H1 (cell line): Measurements from ENCODE around the gene ARL10. TPM values are rescaled to one million over a fixed set of nuclear protein-coding genes. Genes with fewer than 3 reads are reported as not detected.

Experiments used
- CTCF ChIA-PET: fragments of 300-600 bp; sonication (Branson Sonifier 250); formaldehyde crosslinking; loops from one replicate; lab custom pipeline; 2021; ENCODE audit not compliant: partially characterized antibody; lab: Charles Lee
- POLR2A ChIA-PET: fragments of 300-600 bp; sonication (Branson Sonifier 250); formaldehyde crosslinking; loops from one replicate; lab custom pipeline; 2021; ENCODE audit warnings: inconsistent platforms; ENCODE audit not compliant: partially characterized antibody; lab: Charles Lee
- DNase-seq, 2 experiments: peaks; one replicate each; pipeline versions ENCODE4 v3.0.0 to v3.0.0-alpha.2; 2010 to 2022; ENCODE audit warnings: low spot score in 2 of 2, low read depth in 1 of 2, mixed read lengths in 1 of 2
- FAIRE-seq: peaks from 2 replicates; lab custom pipeline; 2011; peaks lifted over from hg19 to GRCh38; lab: Jason Lieb, UNC
- H2AFZ ChIP-seq: 2 replicates; pipeline ENCODE4 v1.8.1; 2012; ENCODE audit warnings: low read length, inconsistent platforms
- H2AK5ac ChIP-seq: 2 replicates; pipeline ENCODE4 v1.6.1; 2013; ENCODE audit warnings: low read depth, low read length
- H2BK120ac ChIP-seq: replicated peaks from 2 replicates; pipeline ENCODE3; 2013; ENCODE audit warnings: low read depth, low read length, inconsistent platforms
- H2BK12ac ChIP-seq: 2 replicates; pipeline ENCODE4 v1.6.1; 2013; ENCODE audit warnings: low read depth, low read length
- H2BK15ac ChIP-seq: 2 replicates; pipeline ENCODE4 v1.6.1; 2013; ENCODE audit warnings: low read length
- H2BK20ac ChIP-seq: 2 replicates; pipeline ENCODE4 v1.6.1; 2013; ENCODE audit warnings: low read length
- H2BK5ac ChIP-seq: 2 replicates; pipeline ENCODE4 v1.6.1; 2013; ENCODE audit warnings: low read depth, low read length
- H3K14ac ChIP-seq: 2 replicates; pipeline ENCODE4 v1.6.1; 2013; ENCODE audit warnings: inconsistent platforms; ENCODE audit not compliant: insufficient read length
- H3K18ac ChIP-seq: 2 replicates; pipeline ENCODE4 v1.6.1; 2013; ENCODE audit warnings: low read length; ENCODE audit errors: extremely low read depth
- H3K23ac ChIP-seq: 2 replicates; pipeline ENCODE4 v1.6.1; 2013; ENCODE audit warnings: inconsistent platforms; ENCODE audit not compliant: insufficient read length
- H3K23me2 ChIP-seq: 2 replicates; pipeline ENCODE4 v1.6.1; 2013; ENCODE audit warnings: low read depth, low read length
- H3K27ac ChIP-seq: 2 replicates; pipeline ENCODE4 v1.6.1; 2011; ENCODE audit warnings: low read depth, low read length, inconsistent platforms
- H3K27me3 ChIP-seq, 4 experiments: replicated peaks in 1 of 4; 1 replicate in 1 of 4; 2 replicates in 3 of 4; pipeline versions ENCODE4 v1.6.1 to v1.8.1; 2011 to 2013; ENCODE audit warnings: low read length in 3 of 4, mild to moderate bottlenecking in 3 of 4, inconsistent platforms in 2 of 4, mixed read lengths in 2 of 4, moderate library complexity in 1 of 4; ENCODE audit not compliant: control insufficient read depth in 3 of 4, insufficient read depth in 3 of 4; ENCODE audit errors: extremely low read depth in 1 of 4
- H3K36me3 ChIP-seq, 4 experiments: 2 replicates each; pipeline versions ENCODE4 v1.6.1 to v1.8.1; 2011 to 2013; ENCODE audit warnings: mild to moderate bottlenecking in 4 of 4, low read length in 3 of 4, moderate library complexity in 2 of 4, control low read depth in 1 of 4, inconsistent platforms in 1 of 4; ENCODE audit not compliant: insufficient read depth in 4 of 4, control insufficient read depth in 2 of 4
- H3K4ac ChIP-seq: replicated peaks from 2 replicates; pipeline ENCODE3; 2013; ENCODE audit warnings: low read length, low read depth, mixed read lengths, inconsistent platforms; ENCODE audit not compliant: insufficient read length
- H3K4me1 ChIP-seq, 4 experiments: replicated peaks in 1 of 4; 1 replicate in 1 of 4; 2 replicates in 3 of 4; pipeline versions ENCODE4 v1.6.1 to v1.8.1; 2011 to 2013; ENCODE audit warnings: low read length in 3 of 4, inconsistent platforms in 2 of 4, mixed read lengths in 1 of 4; ENCODE audit not compliant: insufficient read depth in 4 of 4, control insufficient read depth in 3 of 4
- H3K4me2 ChIP-seq, 2 experiments: 2 replicates each; pipeline versions ENCODE4 v1.6.1 to v1.8.1; 2011 to 2013; ENCODE audit warnings: low read depth in 2 of 2, low read length in 2 of 2, control low read depth in 1 of 2, inconsistent platforms in 1 of 2, mild to moderate bottlenecking in 1 of 2; ENCODE audit not compliant: insufficient read depth in 1 of 2
- H3K4me3 ChIP-seq, 4 experiments: fragments of 200-600, 300-600 bp in 1 of 4; sonication (generic), shearing (Covaris generic), sonication (Bioruptor Twin) in 1 of 4; 2 replicates each; pipeline versions ENCODE4 v1.5.1 to v1.8.1; 2011 to 2016; ENCODE audit warnings: low read length in 4 of 4, low read depth in 3 of 4, control low read depth in 2 of 4, inconsistent platforms in 2 of 4, mild to moderate bottlenecking in 2 of 4, mixed read lengths in 1 of 4, moderate library complexity in 1 of 4; ENCODE audit not compliant: insufficient read depth in 2 of 4; ENCODE audit errors: extremely low read depth in 1 of 4
- H3K56ac ChIP-seq: replicated peaks from 2 replicates; pipeline ENCODE3; 2013; ENCODE audit warnings: low read depth, mild to moderate bottlenecking, mixed read lengths, low read length, inconsistent platforms; ENCODE audit not compliant: insufficient read length
- H3K79me1 ChIP-seq: 2 replicates; pipeline ENCODE4 v1.6.1; 2013; ENCODE audit warnings: low read depth, low read length, control low read depth
- H3K79me2 ChIP-seq, 2 experiments: 2 replicates each; pipeline versions ENCODE4 v1.6.1 to v1.8.1; 2012 to 2013; ENCODE audit warnings: low read length in 2 of 2, mild to moderate bottlenecking in 2 of 2, inconsistent platforms in 1 of 2; ENCODE audit not compliant: insufficient read depth in 2 of 2, control insufficient read depth in 1 of 2
- H3K9ac ChIP-seq, 4 experiments: replicated peaks in 1 of 4; 1 replicate in 1 of 4; 2 replicates in 3 of 4; pipeline versions ENCODE4 v1.6.1 to v1.8.1; 2011 to 2013; ENCODE audit warnings: low read depth in 3 of 4, low read length in 3 of 4, control low read depth in 2 of 4, mild to moderate bottlenecking in 2 of 4, moderate library complexity in 2 of 4, inconsistent platforms in 1 of 4; ENCODE audit errors: extremely low read depth in 1 of 4
- H3K9me3 ChIP-seq, 2 experiments: 2 replicates each; pipeline versions ENCODE4 v1.6.1 to v1.8.1; 2012 to 2013; ENCODE audit warnings: mild to moderate bottlenecking in 2 of 2, moderate library complexity in 2 of 2, control low read depth in 1 of 2, inconsistent platforms in 1 of 2, low read depth in 1 of 2, low read length in 1 of 2, mixed read lengths in 1 of 2; ENCODE audit not compliant: insufficient read depth in 2 of 2
- H4K20me1 ChIP-seq, 2 experiments: replicated peaks in 1 of 2; 2 replicates each; pipeline versions ENCODE3 to v1.8.1; 2011 to 2013; ENCODE audit warnings: inconsistent platforms in 2 of 2, low read length in 2 of 2, mild to moderate bottlenecking in 1 of 2; ENCODE audit not compliant: insufficient read depth in 2 of 2, control insufficient read depth in 1 of 2
- H4K5ac ChIP-seq: 2 replicates; pipeline ENCODE4 v1.6.1; 2013; ENCODE audit warnings: low read length, low read depth, mixed read lengths, inconsistent platforms; ENCODE audit not compliant: insufficient read length
- H4K8ac ChIP-seq: 2 replicates; pipeline ENCODE4 v1.8.0; 2013; ENCODE audit warnings: mild to moderate bottlenecking, moderate library complexity, low read length, inconsistent platforms; ENCODE audit not compliant: insufficient read depth; ENCODE audit errors: extremely low read depth
- H4K91ac ChIP-seq: replicated peaks from 2 replicates; pipeline ENCODE3; 2013; ENCODE audit warnings: low read length, mixed read lengths, inconsistent platforms; ENCODE audit not compliant: insufficient read length
- EGR1 ChIP-seq: IDR thresholded peaks from 2 replicates; pipeline ENCODE4 v1.6.1; 2011; ENCODE audit warnings: low read depth, low read length, borderline replicate concordance
- RXRA ChIP-seq: IDR thresholded peaks from 2 replicates; pipeline ENCODE4 v1.6.1; 2011; ENCODE audit warnings: low read depth, mild to moderate bottlenecking, low read length, moderate library complexity; ENCODE audit not compliant: insufficient read depth
- SIN3A ChIP-seq, 2 experiments: IDR thresholded peaks in 1 of 2; conservative IDR thresholded peaks in 1 of 2; 2 replicates each; pipeline ENCODE4 v1.6.1; 2011 to 2012; ENCODE audit warnings: low read length in 2 of 2, improper control_type of control experiment in 1 of 2, low read depth in 1 of 2, mild to moderate bottlenecking in 1 of 2
- WGBS, 2 experiments: shearing (Covaris generic) in 1 of 2; methylation state at CpG; one replicate each; pipeline versions ENCODE4 v1.1.6 to v1.1.7; 2013 to 2015; ENCODE audit warnings: low lambda C conversion rate in 2 of 2, mixed read lengths in 2 of 2, inconsistent platforms in 1 of 2, low coverage in 1 of 2, missing lambda C conversion rate in 1 of 2; ENCODE audit not compliant: insufficient replicate concordance in 2 of 2, insufficient coverage in 1 of 2, insufficient read length in 1 of 2; ENCODE audit errors: extremely low coverage in 1 of 2, missing lambda C conversion rate in 1 of 2; 5-methylcytosine and 5-hydroxymethylcytosine counted together
- polyA plus RNA-seq, 7 experiments: library from polyadenylated mRNA; depleted of rRNA in 3 of 7; stranded (reverse) in 5 of 7; unstranded in 2 of 7; fragments of >200 nt in 5 of 7; fragments of 200-250 nt in 2 of 7; gene quantifications; 1 replicate in 5 of 7; 2 replicates in 1 of 7; 4 replicates in 1 of 7; pipeline versions ENCODE4 v1.2.1 to v1.2.3, GENCODE V29; 2011 to 2013; ENCODE audit warnings: missing spikeins in 2 of 7, mixed read lengths in 2 of 7
- total RNA-seq: library from RNA; stranded (reverse); fragmentation: NEBNext Ultra II Directional; extraction: Animal tissue kit (Norgen Biotek cat#: 25700); gene quantifications from 2 replicates; pipeline ENCODE4 v1.2.1, GENCODE V29; 2021

ARL10 gene
- total and polyA plus RNA-seq, 2 of the 8 experiments (the other 6 are each of a cell fraction or from before 2014, with no cell fraction given), result 3.1 to 7.4 TPM

DNA sequence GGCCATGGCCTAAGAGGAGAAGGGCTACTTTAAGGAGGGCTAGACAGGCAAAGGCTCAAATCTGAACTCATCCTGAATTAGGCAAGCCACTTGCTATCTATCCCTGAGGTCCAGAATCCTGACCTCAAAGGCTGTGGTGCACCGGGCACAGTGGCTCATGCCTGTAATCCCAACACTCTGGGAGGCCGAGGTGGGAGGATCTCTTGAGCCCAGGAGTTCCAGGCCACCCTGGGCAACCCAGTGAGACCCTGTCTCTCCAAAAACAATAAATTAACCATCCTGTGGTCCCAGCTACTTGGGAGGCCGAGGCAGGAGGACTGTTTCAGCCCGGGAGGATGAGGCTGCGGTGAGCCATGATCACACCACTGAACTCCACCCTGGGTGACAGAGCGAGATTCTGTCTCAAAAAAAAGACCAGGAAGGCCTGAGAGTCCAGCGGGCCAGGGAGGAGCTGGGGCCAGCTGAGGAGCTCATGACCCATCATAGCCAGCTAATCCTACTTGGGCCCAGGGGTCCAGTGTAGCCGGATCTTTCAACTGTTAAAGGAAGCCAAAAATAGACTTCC, 19.2 kb downstream of the ARL10 start:
- no peak overlapping the region for H2BK15ac ChIP-seq
- H2AFZ ChIP-seq, result no peak overlapping the region
- DNase-seq (no peak), FAIRE-seq (no peak)
- no peak overlapping the region for H2BK12ac ChIP-seq
- ChIA-PET POLR2A (interaction anchor here (1.1 to 9.4 kb wide), 4 partner anchors 12 to 149 kb away, joined by 3 to 93 read pairs (median 7); partner anchors contain the start of gene ARL10), CTCF (no interaction called here)
- no peak overlapping the region for H4K5ac ChIP-seq
- peaks cover 9% of the 10 kb centered on the region; the same call in 1 of the 2 replicates for H3K23me2 ChIP-seq
- peaks cover 0 to 29% of the 10 kb centered on the region in 2 experiments for H3K79me2 ChIP-seq
- no peak overlapping the region for H3K4me2 ChIP-seq
- WGBS, 2 experiments, result 90% methylated on average over 8 of the region's 8 CpGs; no CpG with 5 or more reads in 1 of the 2 experiments
- peaks cover 26 to 52% (median 33%) of the 10 kb centered on the region in 4 experiments for H3K36me3 ChIP-seq
- H3K23ac ChIP-seq, result no peak overlapping the region
- no peak overlapping the region for H3K9ac ChIP-seq
- H3K9me3 ChIP-seq, result no peaks in the 10 kb centered on the region
- no peak overlapping the region for H3K27ac ChIP-seq
- H3K79me1 ChIP-seq, result peaks cover 7% of the 10 kb centered on the region; the same call in 1 of the 2 replicates
- no peak overlapping the region for H4K91ac ChIP-seq
- H3K56ac ChIP-seq, result no peak overlapping the region
- H3K14ac ChIP-seq, result no peak overlapping the region
- no peak overlapping the region for H2BK20ac ChIP-seq
- H4K20me1 ChIP-seq, result peaks cover 6 to 8% of the 10 kb centered on the region in 2 experiments
- no peak overlapping the region for H3K18ac ChIP-seq
- H3K4me1 ChIP-seq, result peaks cover 0 to 5% (median 1%) of the 10 kb centered on the region in 4 experiments; a peak in 2 of 7 replicates
- no peak overlapping the region for H2BK120ac ChIP-seq
- H3K4me3 ChIP-seq, result no peak overlapping the region
- no peak overlapping the region for H4K8ac ChIP-seq
- H3K27me3 ChIP-seq, result no peaks in the 10 kb centered on the region
- no peak overlapping the region for H2AK5ac ChIP-seq
- TF ChIP-seq RXRA (no peak), EGR1 (no peak), SIN3A (conservative IDR thresholded peaks at IDR 0.05 in 1 of 2, IDR thresholded peaks at IDR 0.05 in 1 of 2; ENCODE audit: low read depth in 1 of 2, low read length in 2 of 2) (no peak)
- no peak overlapping the region for H2BK5ac ChIP-seq
- no peak overlapping the region for H3K4ac ChIP-seq
